Gastroesophageal sphincter (tissue), 4 donors: ENCODE data around the gene CINP. TPM values are rescaled to one million over a fixed set of nuclear protein-coding genes. Genes with fewer than 3 reads are reported as not detected.

Source experiments
- ATAC-seq: fragments of 150-250 bp; one replicate; pipeline ENCODE4 v1.9.1; 2016; ENCODE audit warnings: mild to moderate bottlenecking, moderate library complexity
- H3K27ac ChIP-seq, 4 donors: fragments of 200-600 bp; sonication (generic) in 3 of 4; 1 replicate in 3 of 4; 2 replicates in 1 of 4; pipeline ENCODE4 v1.5.1; 2016 to 2019
- H3K27me3 ChIP-seq: fragments of 200-600 bp; sonication (generic); one replicate; pipeline ENCODE4 v1.5.1; 2019
- H3K36me3 ChIP-seq, 2 donors: fragments of 200-600 bp; sonication (generic); one replicate each; pipeline ENCODE4 v1.5.1; 2019; ENCODE audit warnings: control low read depth in 1 of 2
- H3K4me1 ChIP-seq, 3 donors: fragments of 200-600 bp; sonication (generic); 1 replicate in 2 of 3; 2 replicates in 1 of 3; pipeline ENCODE4 v1.5.1; 2016 to 2019; ENCODE audit warnings: control low read depth in 2 of 3
- H3K4me3 ChIP-seq, 2 donors: fragments of 200-600 bp; sonication (generic); one replicate each; pipeline ENCODE4 v1.5.1; 2019; ENCODE audit warnings: mild to moderate bottlenecking in 1 of 2, moderate library complexity in 1 of 2
- H3K9me3 ChIP-seq, 3 donors: fragments of 200-600 bp; sonication (generic); one replicate each; pipeline ENCODE4 v1.5.1; 2017 to 2019; ENCODE audit warnings: control low read depth in 2 of 3
- EP300 ChIP-seq: sonication (generic); formaldehyde crosslinking; IDR thresholded peaks from one replicate; pipeline ENCODE4 v1.6.1; 2017; ENCODE audit warnings: antibody characterized with exemption, mild to moderate bottlenecking
- POLR2A ChIP-seq, 2 donors: fragments of 450-650 bp; IDR thresholded peaks; one replicate each; pipeline ENCODE4 v1.6.1; 2017; ENCODE audit warnings: antibody characterized with exemption in 2 of 2, mild to moderate bottlenecking in 2 of 2, moderate library complexity in 1 of 2
- POLR2AphosphoS5 ChIP-seq: sonication (generic); formaldehyde crosslinking; IDR thresholded peaks from one replicate; pipeline ENCODE4 v1.6.1; 2017; ENCODE audit warnings: antibody characterized with exemption
- WGBS, 2 donors: methylation state at CpG; one replicate each; pipeline ENCODE4 v1.1.5; 2018; ENCODE audit warnings: low coverage in 1 of 2; 5-methylcytosine and 5-hydroxymethylcytosine counted together
- total RNA-seq, 4 donors: library from RNA; depleted of rRNA; stranded (reverse); fragments of >200 nt; gene quantifications; one replicate each; pipeline ENCODE4 v1.1.0, GENCODE V29; 2016
- TF ChIP-seq, protein P1 (sequence below), 4 experiments: fragments of 200-600 bp in 2 of 4; fragments of 450-650 bp in 2 of 4; sonication (generic) in 1 of 4; IDR thresholded peaks; one replicate each; pipeline ENCODE4 v1.5.1; 2017 to 2019; ENCODE audit warnings: antibody characterized with exemption in 4 of 4, mild to moderate bottlenecking in 2 of 4, moderate library complexity in 2 of 4

CINP gene
- total RNA-seq, 4 donors from 2014 or later = 26.3 to 52.1 (median 29.3) TPM

DNA sequence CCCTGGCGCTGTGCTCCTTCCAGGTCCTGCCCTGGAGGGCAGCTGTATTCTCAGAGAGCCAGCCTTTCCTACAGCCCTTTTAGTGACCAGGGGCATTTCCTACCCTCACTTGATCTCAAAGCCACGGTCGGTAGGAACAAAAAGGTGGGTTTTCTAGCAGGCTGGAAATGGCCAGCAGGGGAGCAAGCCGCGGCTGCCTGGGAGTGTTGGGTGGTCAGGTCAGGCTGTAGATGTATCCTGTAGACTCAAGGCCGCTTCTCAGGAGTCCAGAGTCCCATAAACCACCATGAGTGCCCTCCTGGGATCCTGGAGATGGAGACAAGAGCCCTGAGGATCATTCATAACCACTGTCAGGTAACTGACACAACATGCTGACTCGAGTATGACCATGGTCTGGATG, 18.6 kb downstream of the CINP start:
- Histone ChIP-seq H3K4me1 (no peaks in the 10 kb centered on the region), H3K27ac (no peak overlapping the region), H3K9me3 (no peaks in the 10 kb centered on the region), H3K27me3 (no peaks in the 10 kb centered on the region), H3K4me3 (no peak overlapping the region), H3K36me3 (peaks cover 0 to 100% of the 10 kb centered on the region in 2 donors)
- no peak for ATAC-seq
- TF ChIP-seq POLR2A (IDR thresholded peaks at IDR 0.05) (no peak), EP300 (no peak), POLR2AphosphoS5 (no peak)
- TF ChIP-seq, protein P1, sequence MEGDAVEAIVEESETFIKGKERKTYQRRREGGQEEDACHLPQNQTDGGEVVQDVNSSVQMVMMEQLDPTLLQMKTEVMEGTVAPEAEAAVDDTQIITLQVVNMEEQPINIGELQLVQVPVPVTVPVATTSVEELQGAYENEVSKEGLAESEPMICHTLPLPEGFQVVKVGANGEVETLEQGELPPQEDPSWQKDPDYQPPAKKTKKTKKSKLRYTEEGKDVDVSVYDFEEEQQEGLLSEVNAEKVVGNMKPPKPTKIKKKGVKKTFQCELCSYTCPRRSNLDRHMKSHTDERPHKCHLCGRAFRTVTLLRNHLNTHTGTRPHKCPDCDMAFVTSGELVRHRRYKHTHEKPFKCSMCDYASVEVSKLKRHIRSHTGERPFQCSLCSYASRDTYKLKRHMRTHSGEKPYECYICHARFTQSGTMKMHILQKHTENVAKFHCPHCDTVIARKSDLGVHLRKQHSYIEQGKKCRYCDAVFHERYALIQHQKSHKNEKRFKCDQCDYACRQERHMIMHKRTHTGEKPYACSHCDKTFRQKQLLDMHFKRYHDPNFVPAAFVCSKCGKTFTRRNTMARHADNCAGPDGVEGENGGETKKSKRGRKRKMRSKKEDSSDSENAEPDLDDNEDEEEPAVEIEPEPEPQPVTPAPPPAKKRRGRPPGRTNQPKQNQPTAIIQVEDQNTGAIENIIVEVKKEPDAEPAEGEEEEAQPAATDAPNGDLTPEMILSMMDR (IDR thresholded peaks at IDR 0.05) = no peak
- WGBS, 2 donors = 86 to 88% methylated on average over 1 of the region's 7 CpGs

DNA sequence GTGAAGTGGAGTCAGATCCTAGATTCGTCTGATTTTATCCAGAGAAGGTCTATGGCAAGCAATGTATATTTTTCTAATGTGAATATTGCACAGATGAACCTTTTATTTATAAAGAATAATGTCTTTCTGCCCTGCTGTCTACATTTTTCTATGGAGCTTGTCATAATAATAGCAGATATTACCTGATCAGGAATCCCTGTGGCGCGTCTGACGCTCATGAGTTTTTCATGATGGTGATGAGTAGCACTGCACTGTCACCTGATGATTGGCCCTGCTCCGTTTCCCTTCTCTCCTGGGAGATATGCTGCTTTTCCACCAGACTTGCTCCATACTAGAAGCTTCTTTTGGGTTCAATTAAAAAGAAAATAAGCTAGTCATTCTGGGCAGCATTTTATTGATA, 20.5 kb downstream of the CINP start:
- no peaks in the 10 kb centered on the region for H3K4me1 ChIP-seq
- H3K27me3 ChIP-seq = no peaks in the 10 kb centered on the region
- no peak overlapping the region for H3K27ac ChIP-seq
- H3K36me3 ChIP-seq = peaks cover 0 to 100% of the 10 kb centered on the region in 2 donors
- 67 to 82% methylated on average over 5 of the region's 5 CpGs for WGBS, 2 donors
- no peaks in the 10 kb centered on the region for H3K9me3 ChIP-seq
- TF ChIP-seq POLR2AphosphoS5 = no peak
- no peak for TF ChIP-seq EP300
- no peak for ATAC-seq
- no peak overlapping the region for H3K4me3 ChIP-seq

DNA sequence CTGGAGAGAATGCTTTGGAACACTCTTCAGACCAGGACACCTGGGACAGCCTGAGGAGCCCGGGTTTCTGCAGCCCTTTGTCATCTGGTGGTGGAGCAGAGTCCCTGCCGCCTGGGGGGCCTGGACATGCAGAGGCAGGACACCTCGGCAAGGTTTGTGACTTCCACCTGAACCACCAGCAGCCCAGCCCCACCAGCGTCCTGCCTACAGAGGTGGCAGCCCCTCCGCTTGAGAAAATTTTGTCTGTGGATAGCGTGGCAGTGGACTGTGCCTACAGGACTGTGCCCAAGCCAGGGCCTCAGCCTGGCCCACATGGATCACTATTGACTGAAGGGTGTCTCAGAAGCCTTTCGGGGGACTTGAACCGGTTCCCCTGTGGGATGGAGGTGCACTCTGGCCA, 21.1 kb downstream of the CINP start:
- Histone ChIP-seq H3K9me3 (no peaks in the 10 kb centered on the region), H3K27me3 (no peaks in the 10 kb centered on the region), H3K36me3 (peaks cover 0 to 100% of the 10 kb centered on the region in 2 donors), H3K27ac (no peak overlapping the region), H3K4me1 (no peaks in the 10 kb centered on the region), H3K4me3 (no peak overlapping the region)
- ATAC-seq = no peak
- TF ChIP-seq POLR2AphosphoS5 (no peak), EP300 (no peak), POLR2A (IDR thresholded peaks at IDR 0.05) (no peak)
- TF ChIP-seq, protein P1 (IDR thresholded peaks at IDR 0.05) = no peak
- WGBS, 2 donors = no CpG with 5 or more reads among the region's 8 CpGs

DNA sequence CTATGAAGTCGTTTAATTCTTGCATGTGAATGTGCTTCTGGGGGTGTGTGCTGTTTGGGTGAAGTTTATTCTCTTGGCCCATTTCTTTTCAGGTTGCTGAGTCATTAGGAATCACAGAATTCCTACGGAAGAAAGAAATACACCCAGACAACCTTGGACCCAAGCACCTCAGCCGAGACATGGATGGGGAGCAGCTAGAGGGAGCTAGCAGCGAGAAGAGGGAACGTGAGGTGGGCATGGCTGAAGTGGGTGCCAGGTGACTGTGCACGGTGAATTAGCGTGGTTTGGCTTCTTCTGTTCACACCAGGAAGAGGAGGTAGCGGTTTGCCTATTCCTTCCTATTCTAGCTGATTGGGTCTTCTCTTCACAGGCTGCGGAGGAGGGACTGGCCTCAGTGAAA, 24.0 kb downstream of the CINP start:
- no peaks in the 10 kb centered on the region for H3K27me3 ChIP-seq
- no peak for ATAC-seq
- H3K4me1 ChIP-seq = no peaks in the 10 kb centered on the region
- no peak overlapping the region for H3K27ac ChIP-seq
- 80 to 87% methylated on average over 3 to 5 of the region's 9 CpGs for WGBS, 2 donors
- H3K36me3 ChIP-seq = peaks cover 0 to 100% of the 10 kb centered on the region in 2 donors
- no peaks in the 10 kb centered on the region for H3K9me3 ChIP-seq
- TF ChIP-seq, protein P1 (IDR thresholded peaks at IDR 0.05) = no peak
- TF ChIP-seq POLR2A (IDR thresholded peaks at IDR 0.05) (no peak), EP300 (no peak), POLR2AphosphoS5 (no peak)
- H3K4me3 ChIP-seq = no peak overlapping the region

DNA sequence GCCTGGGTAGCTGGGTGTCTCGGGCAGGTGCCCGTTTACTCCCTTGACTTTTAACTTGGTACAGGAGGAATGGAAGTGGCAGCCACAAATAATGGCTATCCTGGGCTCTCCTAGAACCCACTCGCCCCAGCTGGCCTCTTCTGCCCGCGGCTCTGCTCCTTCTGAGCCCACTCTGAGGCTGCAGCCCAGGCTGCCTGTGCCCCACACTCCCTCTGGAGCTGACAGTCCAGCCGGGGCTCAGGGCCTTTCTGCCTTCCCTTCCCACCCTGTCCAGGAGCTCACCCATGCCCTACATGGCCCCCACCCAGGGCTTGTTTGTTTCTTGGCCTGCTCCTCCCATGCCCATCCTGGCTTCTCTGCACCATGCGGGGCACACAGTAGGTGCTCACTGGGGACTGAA, 27.5 kb downstream of the CINP start:
- WGBS, 2 donors = 85 to 100% methylated on average over 1 to 5 of the region's 7 CpGs
- no peak for ATAC-seq
- TF ChIP-seq, protein P1 (IDR thresholded peaks at IDR 0.05) = no peak
- TF ChIP-seq POLR2AphosphoS5 = no peak
- TF ChIP-seq EP300 = no peak
- TF ChIP-seq POLR2A (IDR thresholded peaks at IDR 0.05) = no peak

More for the DNA sequence above, 27.5 kb downstream of the CINP start:
- H3K4me3 ChIP-seq = no peak overlapping the region
- no peaks in the 10 kb centered on the region for H3K9me3 ChIP-seq
- H3K27me3 ChIP-seq = no peaks in the 10 kb centered on the region
- no peak overlapping the region for H3K27ac ChIP-seq
- peaks cover 0 to 93% of the 10 kb centered on the region in 2 donors for H3K36me3 ChIP-seq
- no peaks in the 10 kb centered on the region for H3K4me1 ChIP-seq
